K562 (cell line): Measurements from ENCODE around the gene ARL6IP4.

Experiments
- CHD2 ChIP-seq: IDR thresholded peaks from 2 replicates; pipeline ENCODE4 v1.6.1; 2011; ENCODE audit warnings: low read depth, low read length
- EP300 ChIP-seq: IDR thresholded peaks from 2 replicates; pipeline ENCODE4 v1.6.1; 2012; ENCODE audit warnings: low read length, improper control_type of control experiment
- EZH2 ChIP-seq: IDR thresholded peaks from 2 replicates; pipeline ENCODE4 v1.6.1; 2012; ENCODE audit warnings: low read depth, mild to moderate bottlenecking, inconsistent platforms, low read length, borderline replicate concordance
- FOXA1 ChIP-seq: fragments of 450-650 bp; IDR thresholded peaks from 2 replicates; pipeline ENCODE4 v1.6.1; 2016; ENCODE audit warnings: mild to moderate bottlenecking, borderline replicate concordance
- MECOM ChIP-seq: fragments of 250-450 bp; sonication (Bioruptor Pico); IDR thresholded peaks from 2 replicates; pipeline ENCODE4 v1.8.0; 2022; ENCODE audit warnings: inconsistent platforms
- POLR2A ChIP-seq: fragments of 450-650 bp; conservative IDR thresholded peaks from 2 replicates; pipeline ENCODE4 v1.6.1; 2016
- RB1 ChIP-seq: fragments of 450-650 bp; IDR thresholded peaks from 2 replicates; pipeline ENCODE4 v1.6.1; 2017; ENCODE audit warnings: low read depth, mild to moderate bottlenecking
- RFX1 ChIP-seq: fragments of 450-650 bp; IDR thresholded peaks from 2 replicates; pipeline ENCODE4 v1.6.1; 2016; ENCODE audit warnings: mild to moderate bottlenecking, moderate library complexity
- SREBF2 ChIP-seq: sonication (generic); formaldehyde crosslinking; IDR thresholded peaks from 2 replicates; pipeline ENCODE4 v1.4.0; 2020; ENCODE audit warnings: mild to moderate bottlenecking, missing genetic modification reagents
- YY1 ChIP-seq, 3 experiments: IDR thresholded peaks; 2 replicates each; pipeline ENCODE4 v1.6.1; 2011; ENCODE audit warnings: low read length in 2 of 3, mild to moderate bottlenecking in 2 of 3, moderate library complexity in 2 of 3, borderline replicate concordance in 1 of 3, control low read depth in 1 of 3, low read depth in 1 of 3; ENCODE audit not compliant: insufficient read depth in 3 of 3, insufficient replicate concordance in 2 of 3, control insufficient read depth in 1 of 3, insufficient read length in 1 of 3; ENCODE audit errors: extremely low read depth in 1 of 3
- TF ChIP-seq, protein P1 (sequence below), 3 experiments: IDR thresholded peaks in 2 of 3; conservative IDR thresholded peaks in 1 of 3; 2 replicates each; pipeline ENCODE4 v1.5.1; 2011 to 2012; ENCODE audit warnings: low read length in 3 of 3, mild to moderate bottlenecking in 3 of 3, control low read depth in 2 of 3, improper control_type of control experiment in 1 of 3, inconsistent platforms in 1 of 3, low read depth in 1 of 3, mixed read lengths in 1 of 3, moderate library complexity in 1 of 3; ENCODE audit not compliant: insufficient read depth in 2 of 3

- no peak for TF ChIP-seq EZH2
- TF ChIP-seq RB1: no peak
- no peak for TF ChIP-seq RFX1
- no peak for TF ChIP-seq SREBF2 (CRISPR knock-in tag)
- no peak for TF ChIP-seq POLR2A
- no peak for TF ChIP-seq CHD2
- no peak for TF ChIP-seq FOXA1
- TF ChIP-seq EP300: no peak
- TF ChIP-seq, protein P1, sequence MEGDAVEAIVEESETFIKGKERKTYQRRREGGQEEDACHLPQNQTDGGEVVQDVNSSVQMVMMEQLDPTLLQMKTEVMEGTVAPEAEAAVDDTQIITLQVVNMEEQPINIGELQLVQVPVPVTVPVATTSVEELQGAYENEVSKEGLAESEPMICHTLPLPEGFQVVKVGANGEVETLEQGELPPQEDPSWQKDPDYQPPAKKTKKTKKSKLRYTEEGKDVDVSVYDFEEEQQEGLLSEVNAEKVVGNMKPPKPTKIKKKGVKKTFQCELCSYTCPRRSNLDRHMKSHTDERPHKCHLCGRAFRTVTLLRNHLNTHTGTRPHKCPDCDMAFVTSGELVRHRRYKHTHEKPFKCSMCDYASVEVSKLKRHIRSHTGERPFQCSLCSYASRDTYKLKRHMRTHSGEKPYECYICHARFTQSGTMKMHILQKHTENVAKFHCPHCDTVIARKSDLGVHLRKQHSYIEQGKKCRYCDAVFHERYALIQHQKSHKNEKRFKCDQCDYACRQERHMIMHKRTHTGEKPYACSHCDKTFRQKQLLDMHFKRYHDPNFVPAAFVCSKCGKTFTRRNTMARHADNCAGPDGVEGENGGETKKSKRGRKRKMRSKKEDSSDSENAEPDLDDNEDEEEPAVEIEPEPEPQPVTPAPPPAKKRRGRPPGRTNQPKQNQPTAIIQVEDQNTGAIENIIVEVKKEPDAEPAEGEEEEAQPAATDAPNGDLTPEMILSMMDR (IDR thresholded peaks at IDR 0.05 in 2 of 3, conservative IDR thresholded peaks at IDR 0.05 in 1 of 3; ENCODE audit: insufficient read depth in 2 of 3, low read depth in 1 of 3, low read length in 3 of 3): no peak
- TF ChIP-seq YY1 (IDR thresholded peaks at IDR 0.05; ENCODE audit: borderline replicate concordance in 1 of 3, control insufficient read depth in 1 of 3, extremely low read depth in 1 of 3, insufficient read depth in 3 of 3, insufficient read length in 1 of 3, insufficient replicate concordance in 2 of 3, low read depth in 1 of 3, low read length in 2 of 3): no peak
- TF ChIP-seq MECOM (CRISPR knock-in tag): no peak
Measured at GRCh38 chr12:123001464-123001863, 21.0 kb downstream of the ARL6IP4 start.
